Hematopoietic multipotent progenitor cell treated with erythropoietin and hydrocortisone succinate and interleukin-3 and kit ligand, for 4 days (in vitro differentiated cells): ENCODE data around the gene ZBTB17.

Experiments
- DNase-seq: peaks from one replicate; pipeline ENCODE4 v3.0.0-alpha.2; 2015

The ZBTB17 gene

DNA sequence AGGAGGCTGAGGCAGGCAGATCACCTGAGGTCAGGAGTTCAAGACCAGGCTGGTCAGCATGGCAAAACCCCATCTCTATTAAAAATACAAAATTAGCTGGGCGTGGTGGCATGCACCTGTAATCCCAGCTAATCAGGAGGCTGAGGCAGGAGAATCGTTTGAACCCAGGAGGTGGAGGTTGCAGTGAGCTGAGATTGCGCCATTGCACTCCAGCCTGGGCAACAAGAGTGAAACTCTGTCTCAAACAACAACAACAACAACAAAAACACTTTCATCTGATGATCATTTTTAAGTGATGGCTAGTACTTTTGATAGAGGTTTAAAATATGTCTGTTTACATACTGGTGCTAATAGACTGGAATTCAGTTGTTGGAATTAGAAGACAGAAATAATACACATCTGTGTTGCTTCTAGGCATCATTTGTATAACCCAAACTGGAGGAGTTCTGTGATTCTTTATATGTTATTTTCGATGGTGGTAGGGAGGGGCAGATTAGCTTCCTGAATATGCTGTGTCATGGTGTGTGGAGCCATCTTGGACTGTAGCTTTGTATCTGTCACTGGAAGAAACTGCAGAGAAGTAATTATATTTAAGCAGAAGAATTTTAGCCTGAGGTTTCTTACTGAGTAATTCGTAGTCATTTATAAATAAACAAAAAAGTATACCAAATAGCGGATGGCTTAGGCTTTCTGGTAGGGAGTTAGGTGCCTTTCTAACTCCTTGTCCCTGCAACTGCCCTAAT is 82.9 kb downstream of the ZBTB17 start:
- peak; percentile 79 for DNase-seq
